Measurements from ENCODE around the gene SAMD4B.

SAMD4B gene

DNA sequence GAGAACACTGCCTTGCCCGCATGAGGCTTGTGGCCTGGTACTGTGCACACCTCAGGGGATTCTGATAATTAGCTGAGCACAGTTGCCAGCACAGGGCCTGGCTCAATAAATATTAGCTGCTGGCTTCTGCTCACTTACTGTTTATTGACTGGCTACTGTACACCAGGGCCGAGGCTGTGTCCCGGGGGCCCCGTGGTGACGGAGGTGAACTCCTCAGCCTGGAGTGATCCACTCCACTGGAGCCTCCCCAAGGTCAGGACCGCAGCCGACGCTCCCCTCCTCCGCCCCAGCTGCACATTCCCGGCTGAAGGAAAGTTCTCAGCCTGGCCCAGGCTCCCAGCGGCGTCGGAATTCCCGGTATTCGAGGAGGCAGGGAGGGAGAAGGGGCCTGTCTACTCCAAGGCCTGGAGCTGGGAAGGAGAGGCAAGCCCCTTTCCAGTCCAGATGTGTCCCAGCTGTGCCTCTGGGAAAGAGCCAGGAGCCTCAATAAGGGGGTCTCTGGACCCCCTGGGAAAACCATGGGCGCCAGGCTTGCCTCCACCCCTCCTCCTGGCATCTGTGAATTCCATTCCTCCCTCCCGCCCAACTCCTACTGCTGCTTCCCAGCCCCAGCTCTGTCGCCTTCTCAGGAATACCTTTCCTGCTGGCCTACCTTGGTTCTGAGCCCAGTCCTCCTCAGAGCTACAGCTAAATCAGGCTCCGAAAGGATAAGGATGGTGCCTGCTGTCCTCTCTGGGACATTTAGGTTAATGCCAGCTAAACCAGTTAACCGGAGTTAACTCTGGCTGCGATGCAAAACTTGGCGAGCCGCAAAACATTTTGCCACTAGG is 86.3 kb downstream of the SAMD4B start:
- DNase-seq: no peak

DNA sequence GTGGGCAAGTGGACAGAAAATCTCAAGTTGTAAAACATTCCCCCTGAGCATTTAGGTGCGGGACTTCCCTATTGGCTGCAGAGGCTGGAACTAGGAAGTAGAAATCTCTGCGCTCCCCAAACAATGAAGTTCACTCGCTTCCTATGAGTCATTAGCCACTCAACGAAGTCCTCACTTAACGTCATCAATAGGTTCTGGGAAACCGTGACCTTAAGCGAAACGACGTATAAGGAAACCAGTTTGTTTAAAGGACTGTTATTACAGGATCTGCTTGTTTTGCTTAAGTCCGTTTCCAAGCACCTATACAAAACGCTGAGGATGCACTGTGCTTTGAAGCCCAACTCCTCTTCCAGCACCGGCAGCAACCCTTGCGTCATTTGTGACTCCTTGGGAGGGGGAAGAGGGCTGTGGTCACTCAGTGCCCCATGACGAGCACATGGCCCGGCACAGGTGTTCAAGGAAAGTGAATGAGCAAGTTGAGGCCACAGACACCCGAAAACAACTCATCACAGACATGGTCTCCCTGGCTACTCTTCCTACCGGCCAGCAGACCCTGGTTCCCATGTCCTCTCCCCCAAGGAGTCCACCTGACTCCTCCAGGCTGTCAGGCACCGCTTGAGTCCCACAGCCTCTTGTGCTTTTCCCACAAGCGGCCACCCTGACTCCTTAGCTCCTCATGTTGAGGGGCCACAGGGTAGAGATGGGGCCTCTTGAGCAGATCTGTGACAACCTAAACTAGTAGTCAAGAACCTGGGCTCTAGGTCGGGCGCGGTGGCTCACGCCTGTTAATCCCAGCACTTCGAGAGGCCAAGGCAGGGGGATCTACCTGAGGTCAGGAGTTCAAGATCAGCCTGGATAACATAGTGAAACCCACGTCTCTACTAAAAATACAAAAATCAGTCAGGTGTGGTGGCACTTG is 88.7 kb downstream of the SAMD4B start:
- no peak for DNase-seq

DNA sequence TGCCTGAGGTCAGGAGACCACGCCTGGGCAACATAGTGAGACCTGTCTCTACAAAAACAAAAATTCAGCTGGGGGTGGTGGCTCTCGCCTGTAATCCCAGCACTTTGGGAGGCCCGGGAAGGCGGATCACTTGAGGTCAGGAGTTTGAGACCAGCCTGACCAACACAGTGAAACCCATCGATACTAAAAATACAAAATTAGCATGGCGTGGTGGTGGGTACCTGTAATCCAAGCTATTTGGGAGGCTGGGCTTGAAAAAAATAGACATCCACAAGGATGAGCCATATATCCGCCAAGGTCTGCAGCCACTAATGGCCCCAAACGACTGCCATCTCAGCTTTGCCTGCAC is 90.4 kb downstream of the SAMD4B start:
- no peak for DNase-seq

DNA sequence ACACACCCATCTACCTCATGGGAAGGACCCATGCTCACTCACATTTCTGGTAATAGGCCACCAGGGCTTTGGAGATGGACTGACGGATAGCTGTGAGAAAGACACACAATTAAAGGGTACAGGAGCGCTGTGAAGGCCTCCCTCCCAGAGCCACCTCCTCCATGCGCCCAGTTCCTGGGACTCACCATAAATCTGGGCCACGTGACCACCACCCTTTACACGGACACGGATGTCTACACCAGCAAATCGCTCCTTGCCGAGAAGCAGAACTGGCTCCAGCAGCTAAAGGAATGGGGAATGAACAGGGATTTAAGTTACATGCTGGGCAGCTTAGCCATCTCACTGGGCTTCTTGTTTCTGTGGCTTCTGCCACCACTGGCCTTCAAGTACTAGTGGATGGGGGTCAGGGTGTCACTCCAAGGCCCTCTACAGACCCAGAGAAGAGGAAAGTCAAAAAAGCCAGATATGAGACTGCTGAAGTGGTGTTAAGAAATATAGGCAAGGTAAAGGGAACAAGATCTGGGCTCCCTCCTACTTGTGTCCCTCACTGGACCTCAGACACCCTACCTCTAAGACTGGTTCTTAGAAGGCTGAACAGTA is 91.4 kb downstream of the SAMD4B start:
- DNase-seq: no peak

DNA sequence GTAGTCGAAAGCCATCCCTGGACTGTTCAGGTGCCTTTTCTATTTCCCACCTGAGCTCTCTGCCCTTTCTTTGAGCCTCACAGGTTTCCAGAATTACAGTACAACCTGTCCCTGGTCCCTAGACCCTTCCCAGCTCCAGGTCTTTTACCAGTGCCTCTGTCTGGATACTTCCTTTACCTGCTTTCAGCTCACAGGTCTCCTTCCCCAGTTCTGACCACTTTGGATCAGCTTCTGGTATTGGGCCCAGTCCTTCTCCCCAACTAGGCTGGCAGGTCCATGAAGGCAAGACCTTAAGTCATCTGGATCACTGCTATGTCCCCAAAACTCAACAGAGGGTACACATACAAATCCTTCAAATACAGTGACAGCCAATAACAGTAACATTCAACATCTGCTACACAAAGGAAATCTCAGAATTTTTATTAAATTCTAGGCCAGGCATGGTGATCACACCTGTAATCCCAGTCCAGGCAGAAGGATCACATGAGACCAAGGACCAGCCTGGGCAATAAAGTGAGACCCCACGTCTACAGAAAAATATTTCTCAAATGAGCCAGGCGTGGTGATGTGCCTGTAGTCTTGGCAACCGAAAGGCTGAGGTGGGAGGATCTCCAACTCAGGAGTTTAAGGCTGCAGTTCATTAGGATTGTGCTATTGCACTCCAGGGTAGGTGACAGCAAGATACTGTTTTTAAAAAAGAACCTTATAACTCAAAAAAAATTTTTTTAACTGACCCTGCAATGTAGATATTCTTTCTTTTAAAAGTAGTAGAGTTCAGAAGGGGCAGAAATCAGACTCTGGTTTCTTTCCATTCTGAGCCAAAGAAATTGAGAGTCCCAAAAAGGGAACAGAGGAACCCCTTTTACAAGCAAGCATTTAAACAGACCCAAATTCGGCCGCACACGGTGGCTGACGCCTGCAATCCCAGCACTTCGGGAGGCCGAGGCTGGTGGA is 92.2 kb downstream of the SAMD4B start:
- DNase-seq: no peak

All from activated T-cell treated with anti-CD3 and anti-CD28 coated beads for 4 hours (primary cell).